HEK293 (cell line): Measurements from ENCODE around the gene SRRM5.

Source experiments
- CTCF ChIA-PET: fragments of 350-600 bp; formaldehyde crosslinking; extraction: SDS; loops from one replicate; lab custom pipeline; 2021; ENCODE audit warnings: antibody characterized with exemption; lab: Yijun Ruan, JAX
- POLR2A ChIA-PET: fragments of 300-600 bp; formaldehyde crosslinking; extraction: SDS; loops from one replicate; lab custom pipeline; 2020; ENCODE audit warnings: antibody characterized with exemption, inconsistent platforms; lab: Yijun Ruan, JAX
- H3K27ac ChIP-seq: fragments of 200-500 bp; sonication (Bioruptor generic); 2 replicates; pipeline ENCODE4 v1.5.1; 2014; ENCODE audit warnings: low read depth, low read length, control low read depth, inconsistent platforms; ENCODE audit errors: extremely low read depth
- H3K36me3 ChIP-seq, 2 experiments: fragments of 200-500 bp in 1 of 2; sonication (Bioruptor generic) in 1 of 2; 1 replicate in 1 of 2; 2 replicates in 1 of 2; pipeline ENCODE4 v1.5.1; 2014 to 2017; ENCODE audit warnings: inconsistent platforms in 2 of 2, low read length in 2 of 2; ENCODE audit not compliant: control insufficient read depth in 2 of 2, insufficient read depth in 1 of 2
- H3K4me1 ChIP-seq: fragments of 200-500 bp; sonication (Bioruptor generic); 2 replicates; pipeline ENCODE4 v1.5.1; 2014; ENCODE audit warnings: mild to moderate bottlenecking, low read length, inconsistent platforms; ENCODE audit not compliant: control insufficient read depth, insufficient read depth
- H3K4me3 ChIP-seq: 2 replicates; pipeline ENCODE4 v1.5.1; 2011; ENCODE audit warnings: low read depth, mild to moderate bottlenecking, control low read depth, low read length, moderate library complexity
- H3K9me3 ChIP-seq: fragments of 200-500 bp; sonication (Bioruptor generic); 2 replicates; pipeline ENCODE4 v1.5.1; 2014; ENCODE audit warnings: low read depth, low read length, inconsistent platforms; ENCODE audit not compliant: control insufficient read depth, insufficient read depth
- BCL11B ChIP-seq: fragments of 450-650 bp; formaldehyde crosslinking; IDR thresholded peaks from 2 replicates; pipeline ENCODE4 v1.5.1; 2016; ENCODE audit warnings: low read depth, missing biosample characterization, missing genetic modification characterization
- HIC1 ChIP-seq: fragments of 450-650 bp; formaldehyde crosslinking; IDR thresholded peaks from 2 replicates; pipeline ENCODE4 v1.5.1; 2016; ENCODE audit warnings: missing biosample characterization, missing genetic modification characterization
- IKZF3 ChIP-seq: fragments of 450-650 bp; IDR thresholded peaks from 2 replicates; pipeline ENCODE4 v1.5.0; 2018; ENCODE audit warnings: missing biosample characterization, mild to moderate bottlenecking, missing genetic modification characterization, moderate library complexity
- MEIS1 ChIP-seq: sonication (generic); formaldehyde crosslinking; IDR thresholded peaks from 2 replicates; pipeline ENCODE4 v1.8.1; 2022; ENCODE audit warnings: missing genetic modification reagents, mild to moderate bottlenecking, borderline replicate concordance
- TCF7L2 ChIP-seq: IDR thresholded peaks from 2 replicates; pipeline ENCODE4 v1.6.1; 2011; ENCODE audit warnings: low read depth, mild to moderate bottlenecking, inconsistent platforms, low read length, moderate library complexity, borderline replicate concordance
- ZFP37 ChIP-seq: fragments of 450-650 bp; formaldehyde crosslinking; IDR thresholded peaks from 2 replicates; pipeline ENCODE4 v1.5.1; 2016; ENCODE audit warnings: missing biosample characterization, missing genetic modification characterization
- ZNF157 ChIP-seq: fragments of 450-650 bp; formaldehyde crosslinking; IDR thresholded peaks from 2 replicates; pipeline ENCODE4 v1.5.1; 2016; ENCODE audit warnings: missing biosample characterization, missing genetic modification characterization
- ZNF26 ChIP-seq: fragments of 450-650 bp; formaldehyde crosslinking; IDR thresholded peaks from 2 replicates; pipeline ENCODE4 v1.5.1; 2016; ENCODE audit warnings: missing biosample characterization, missing genetic modification characterization
- ZNF362 ChIP-seq: fragments of 450-650 bp; formaldehyde crosslinking; IDR thresholded peaks from 2 replicates; pipeline ENCODE4 v1.5.1; 2016; ENCODE audit warnings: missing biosample characterization, missing genetic modification characterization
- ZNF558 ChIP-seq: fragments of 450-650 bp; formaldehyde crosslinking; IDR thresholded peaks from 2 replicates; pipeline ENCODE4 v1.5.1; 2016; ENCODE audit warnings: missing biosample characterization, missing genetic modification characterization
- ZNF580 ChIP-seq: fragments of 450-650 bp; formaldehyde crosslinking; IDR thresholded peaks from 2 replicates; pipeline ENCODE4 v1.5.1; 2016; ENCODE audit warnings: missing biosample characterization, missing genetic modification characterization
- ZNF600 ChIP-seq: fragments of 450-650 bp; formaldehyde crosslinking; IDR thresholded peaks from 2 replicates; pipeline ENCODE4 v1.5.1; 2016; ENCODE audit warnings: missing biosample characterization, missing genetic modification characterization
- ZNF624 ChIP-seq: fragments of 450-650 bp; formaldehyde crosslinking; IDR thresholded peaks from 2 replicates; pipeline ENCODE4 v1.5.1; 2017; ENCODE audit warnings: missing biosample characterization, missing genetic modification characterization
- ZNF629 ChIP-seq: fragments of 450-650 bp; formaldehyde crosslinking; IDR thresholded peaks from 2 replicates; pipeline ENCODE4 v1.5.1; 2017; ENCODE audit warnings: missing biosample characterization, missing genetic modification characterization
- ZSCAN16 ChIP-seq: fragments of 450-650 bp; formaldehyde crosslinking; IDR thresholded peaks from 2 replicates; pipeline ENCODE4 v1.5.1; 2016; ENCODE audit warnings: missing biosample characterization, missing genetic modification characterization
- ZSCAN30 ChIP-seq: fragments of 450-650 bp; IDR thresholded peaks from 2 replicates; pipeline ENCODE4 v1.5.1; 2018; ENCODE audit warnings: missing biosample characterization, mild to moderate bottlenecking, missing genetic modification characterization, moderate library complexity

The SRRM5 gene

GRCh38 chr19:43633520-43633919, 21.6 kb downstream of the SRRM5 start (continued):
- TF ChIP-seq ZNF26 (tag by site-specific recombination), result no peak
- TF ChIP-seq ZNF362 (tag by site-specific recombination), result peak; percentile 71
- TF ChIP-seq ZNF629, result no peak
- no peak for TF ChIP-seq BCL11B (tag by site-specific recombination)
- no peak for TF ChIP-seq MEIS1

GRCh38 chr19:43634068-43634467, 22.2 kb downstream of the SRRM5 start:
- CTCF ChIA-PET, result interaction anchor here (1.0 kb wide), 1 partner anchor 133 kb away, joined by 3 read pairs; no protein-coding TSS in a partner anchor
- TF ChIP-seq ZNF558 (tag by site-specific recombination), result 0 out of 2 replicates have a peak, but pooled peaks have one; percentile 39
- no peak for TF ChIP-seq ZSCAN16 (tag by site-specific recombination)
- TF ChIP-seq, all 188 proteins: peak for 1
- H3K27ac ChIP-seq, result no peak overlapping the region
- peaks cover 10% of the 10 kb centered on the region for H3K4me1 ChIP-seq
- POLR2A ChIA-PET, result interaction anchor here (0.5 to 1.1 kb wide), 4 partner anchors 7 to 124 kb away, joined by 3 to 4 read pairs (median 4); partner anchors contain the start of genes IRGQ, ZNF428 and ZNF576
- no peak overlapping the region for H3K4me3 ChIP-seq
- peaks cover 0 to 8% of the 10 kb centered on the region in 2 experiments; a peak in 1 of 3 replicates for H3K36me3 ChIP-seq
- no peaks in the 10 kb centered on the region for H3K9me3 ChIP-seq

- peaks cover 0 to 9% of the 10 kb centered on the region in 2 experiments; a peak in 1 of 3 replicates for H3K36me3 ChIP-seq
- H3K27ac ChIP-seq, result no peak overlapping the region
- no peak overlapping the region for H3K4me3 ChIP-seq
- CTCF ChIA-PET, result interaction anchor here (0.9 kb wide), 1 partner anchor 16 kb away, joined by 3 read pairs; no protein-coding TSS in a partner anchor
- POLR2A ChIA-PET, result interaction anchor here (1.1 kb wide), 1 partner anchor 15 kb away, joined by 3 read pairs; the partner anchor contains the start of gene ZNF428
- H3K4me1 ChIP-seq, result peaks cover 12% of the 10 kb centered on the region
- H3K9me3 ChIP-seq, result no peaks in the 10 kb centered on the region
- TF ChIP-seq ZNF624 (tag by site-specific recombination) (no peak), IKZF3 (tag by site-specific recombination) (peak; percentile 67; the same call in 1 of the 2 replicates), ZNF580 (tag by site-specific recombination) (no peak), ZNF600 (tag by site-specific recombination) (peak; percentile 50; the same call in 1 of the 2 replicates), HIC1 (no peak), ZFP37 (tag by site-specific recombination) (no peak), TCF7L2 (no peak), ZNF157 (tag by site-specific recombination) (no peak), ZSCAN30 (tag by site-specific recombination) (no peak)
Measured at GRCh38 chr19:43634506-43634871, 22.6 kb downstream of the SRRM5 start.
